HepG2 (cell line): ENCODE measurements around the gene LOXL3. TPM values are rescaled to one million over a fixed set of nuclear protein-coding genes. Genes with fewer than 3 reads are reported as not detected.

ENCODE experiments used
- ETV6 ChIP-seq: sonication (generic); formaldehyde crosslinking; conservative IDR thresholded peaks from 2 replicates; pipeline ENCODE4 v1.4.0; 2020; ENCODE audit warnings: missing genetic modification reagents
- GABPB1 ChIP-seq: IDR thresholded peaks from 2 replicates; pipeline ENCODE4 v1.6.1; 2016; ENCODE audit warnings: mild to moderate bottlenecking, missing genetic modification reagents, moderate library complexity, missing compliant biosample characterization
- IKZF4 ChIP-seq: sonication (generic); formaldehyde crosslinking; IDR thresholded peaks from 2 replicates; pipeline ENCODE4 v1.5.1; 2020; ENCODE audit warnings: borderline replicate concordance, mild to moderate bottlenecking, low read depth, missing genetic modification reagents; ENCODE audit errors: not compliant biosample characterization
- KAT7 ChIP-seq: IDR thresholded peaks from 2 replicates; pipeline ENCODE4 v1.6.1; 2018; ENCODE audit warnings: borderline replicate concordance, missing compliant biosample characterization
- KMT2B ChIP-seq: IDR thresholded peaks from 2 replicates; pipeline ENCODE4 v1.6.1; 2016; ENCODE audit warnings: missing genetic modification reagents, missing compliant biosample characterization
- MATR3 ChIP-seq: sonication (generic); formaldehyde crosslinking; IDR thresholded peaks from 2 replicates; pipeline ENCODE4 v1.4.0; 2020; ENCODE audit warnings: missing genetic modification reagents
- MBNL3 ChIP-seq: fragments of 250-450 bp; sonication (Bioruptor Pico); conservative IDR thresholded peaks from 2 replicates; pipeline ENCODE4 v1.8.0; 2022; ENCODE audit warnings: mild to moderate bottlenecking, inconsistent platforms
- MED13 ChIP-seq: sonication (generic); formaldehyde crosslinking; IDR thresholded peaks from 2 replicates; pipeline ENCODE4 v1.5.0; 2020; ENCODE audit warnings: missing genetic modification reagents
- PTBP1 ChIP-seq: fragments of 200-400 bp; formaldehyde crosslinking; IDR thresholded peaks from 2 replicates; pipeline ENCODE4 v1.6.1; 2018; ENCODE audit warnings: low read length, low read depth; ENCODE audit not compliant: poor library complexity, severe bottlenecking
- RFXAP ChIP-seq: sonication (generic); formaldehyde crosslinking; IDR thresholded peaks from 2 replicates; pipeline ENCODE4 v1.4.0; 2020; ENCODE audit warnings: missing genetic modification reagents, borderline replicate concordance
- ZEB1 ChIP-seq: IDR thresholded peaks from 2 replicates; pipeline ENCODE4 v1.6.1; 2012; ENCODE audit warnings: mild to moderate bottlenecking, low read depth, inconsistent platforms; ENCODE audit not compliant: insufficient replicate concordance
- ZNF12 ChIP-seq: sonication (generic); formaldehyde crosslinking; IDR thresholded peaks from 2 replicates; pipeline ENCODE4 v1.5.0; 2020; ENCODE audit warnings: missing genetic modification reagents
- ZNF234 ChIP-seq: sonication (generic); formaldehyde crosslinking; conservative IDR thresholded peaks from 2 replicates; pipeline ENCODE4 v1.5.1; 2020; ENCODE audit warnings: mild to moderate bottlenecking, missing genetic modification reagents
- ZNF556 ChIP-seq: sonication (generic); formaldehyde crosslinking; IDR thresholded peaks from 2 replicates; pipeline ENCODE4 v1.4.0; 2020; ENCODE audit warnings: mild to moderate bottlenecking, missing genetic modification reagents, borderline replicate concordance
- ZNF773 ChIP-seq: sonication (generic); formaldehyde crosslinking; IDR thresholded peaks from 2 replicates; pipeline ENCODE4 v1.4.0; 2020; ENCODE audit warnings: missing genetic modification reagents, borderline replicate concordance
- ZNF83 ChIP-seq: sonication (generic); formaldehyde crosslinking; IDR thresholded peaks from 2 replicates; pipeline ENCODE4 v1.4.0; 2020; ENCODE audit warnings: missing genetic modification reagents, mild to moderate bottlenecking, borderline replicate concordance
- ZSCAN21 ChIP-seq: sonication (generic); formaldehyde crosslinking; IDR thresholded peaks from 2 replicates; pipeline ENCODE4 v1.8.0; 2022; ENCODE audit warnings: mild to moderate bottlenecking, missing genetic modification reagents, moderate library complexity, borderline replicate concordance
- polyA plus RNA-seq, 8 experiments: library from polyadenylated mRNA; depleted of rRNA in 3 of 8; stranded (reverse) in 7 of 8; unstranded in 1 of 8; fragments of >200 nt; fragmentation: Illumina TruSeq in 4 of 8; extraction: Trizol in 4 of 8; gene quantifications; 2 replicates each; pipeline versions ENCODE4 v1.2.1 to v1.2.3, GENCODE V29; 2011 to 2016; ENCODE audit warnings: low read depth in 4 of 8, missing spikeins in 1 of 8, mixed read lengths in 1 of 8; ENCODE audit not compliant: insufficient read depth in 1 of 8
- total RNA-seq, 5 experiments: library from RNA; depleted of rRNA; stranded (reverse); fragments of >200 nt; fragmentation: Illumina TruSeq; extraction: Trizol; gene quantifications; 2 replicates each; pipeline ENCODE4 v1.2.3, GENCODE V29; 2016; ENCODE audit warnings: low read depth in 1 of 5
- TF ChIP-seq, protein P1 (sequence below): sonication (generic); formaldehyde crosslinking; IDR thresholded peaks from 2 replicates; pipeline ENCODE4 v1.5.1; 2020; ENCODE audit warnings: mild to moderate bottlenecking, missing genetic modification reagents, borderline replicate concordance
- TF ChIP-seq, protein P2 (sequence below): sonication (generic); formaldehyde crosslinking; IDR thresholded peaks from 2 replicates; pipeline ENCODE4 v1.8.0; 2022; ENCODE audit warnings: mild to moderate bottlenecking, missing genetic modification reagents
- TF ChIP-seq, protein P3 (sequence below): sonication (generic); formaldehyde crosslinking; IDR thresholded peaks from 2 replicates; pipeline ENCODE4 v1.4.0; 2020; ENCODE audit warnings: missing genetic modification reagents, borderline replicate concordance

Gene LOXL3
- total and polyA plus RNA-seq, 2 of the 13 experiments (the other 11 are each of a cell fraction or from before 2014, with no cell fraction given) = 0.55 to 6.5 TPM

GRCh38 chr2:74507145-74507925 is 46.4 kb downstream of the LOXL3 start, which contains the start of gene PCGF1 (continued):
- TF ChIP-seq ZEB1 (no peak), MBNL3 (CRISPR knock-in tag) (no peak; the same call in 1 of the 2 replicates), ETV6 (CRISPR knock-in tag) (0 out of 2 replicates have a peak, but pooled peaks have one; percentile 27), ZNF556 (peak; percentile 76; the same call in 1 of the 2 replicates), ZNF12 (CRISPR knock-in tag) (peak; percentile 3; the same call in 1 of the 2 replicates), ZNF773 (CRISPR knock-in tag) (no peak), KMT2B (peak; percentile 72), RFXAP (CRISPR knock-in tag) (peak; percentile 95), KAT7 (CRISPR knock-in tag) (peak; percentile 92; the same call in 1 of the 2 replicates), ZNF234 (CRISPR knock-in tag) (no peak), MED13 (CRISPR knock-in tag) (peak; percentile 68; the same call in 1 of the 2 replicates), PTBP1 (peak; percentile 67), GABPB1 (peak; percentile 96), MATR3 (no peak), ZSCAN21 (peak; percentile 76; the same call in 1 of the 2 replicates), IKZF4 (CRISPR knock-in tag) (peak; percentile 41), ZNF83 (CRISPR knock-in tag) (no peak)
- TF ChIP-seq, protein P1, sequence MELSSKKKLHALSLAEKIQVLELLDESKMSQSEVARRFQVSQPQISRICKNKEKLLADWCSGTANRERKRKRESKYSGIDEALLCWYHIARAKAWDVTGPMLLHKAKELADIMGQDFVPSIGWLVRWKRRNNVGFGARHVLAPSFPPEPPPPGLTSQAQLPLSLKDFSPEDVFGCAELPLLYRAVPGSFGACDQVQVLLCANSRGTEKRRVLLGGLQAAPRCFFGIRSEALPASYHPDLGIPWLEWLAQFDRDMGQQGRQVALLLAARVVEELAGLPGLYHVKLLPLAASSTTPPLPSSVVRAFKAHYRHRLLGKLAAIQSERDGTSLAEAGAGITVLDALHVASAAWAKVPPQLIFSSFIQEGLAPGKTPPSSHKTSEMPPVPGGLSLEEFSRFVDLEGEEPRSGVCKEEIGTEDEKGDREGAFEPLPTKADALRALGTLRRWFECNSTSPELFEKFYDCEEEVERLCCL (CRISPR knock-in tag) = peak; percentile 21; the same call in 1 of the 2 replicates
- TF ChIP-seq, protein P2, sequence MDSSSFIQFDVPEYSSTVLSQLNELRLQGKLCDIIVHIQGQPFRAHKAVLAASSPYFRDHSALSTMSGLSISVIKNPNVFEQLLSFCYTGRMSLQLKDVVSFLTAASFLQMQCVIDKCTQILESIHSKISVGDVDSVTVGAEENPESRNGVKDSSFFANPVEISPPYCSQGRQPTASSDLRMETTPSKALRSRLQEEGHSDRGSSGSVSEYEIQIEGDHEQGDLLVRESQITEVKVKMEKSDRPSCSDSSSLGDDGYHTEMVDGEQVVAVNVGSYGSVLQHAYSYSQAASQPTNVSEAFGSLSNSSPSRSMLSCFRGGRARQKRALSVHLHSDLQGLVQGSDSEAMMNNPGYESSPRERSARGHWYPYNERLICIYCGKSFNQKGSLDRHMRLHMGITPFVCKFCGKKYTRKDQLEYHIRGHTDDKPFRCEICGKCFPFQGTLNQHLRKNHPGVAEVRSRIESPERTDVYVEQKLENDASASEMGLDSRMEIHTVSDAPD = no peak
- TF ChIP-seq, protein P3, sequence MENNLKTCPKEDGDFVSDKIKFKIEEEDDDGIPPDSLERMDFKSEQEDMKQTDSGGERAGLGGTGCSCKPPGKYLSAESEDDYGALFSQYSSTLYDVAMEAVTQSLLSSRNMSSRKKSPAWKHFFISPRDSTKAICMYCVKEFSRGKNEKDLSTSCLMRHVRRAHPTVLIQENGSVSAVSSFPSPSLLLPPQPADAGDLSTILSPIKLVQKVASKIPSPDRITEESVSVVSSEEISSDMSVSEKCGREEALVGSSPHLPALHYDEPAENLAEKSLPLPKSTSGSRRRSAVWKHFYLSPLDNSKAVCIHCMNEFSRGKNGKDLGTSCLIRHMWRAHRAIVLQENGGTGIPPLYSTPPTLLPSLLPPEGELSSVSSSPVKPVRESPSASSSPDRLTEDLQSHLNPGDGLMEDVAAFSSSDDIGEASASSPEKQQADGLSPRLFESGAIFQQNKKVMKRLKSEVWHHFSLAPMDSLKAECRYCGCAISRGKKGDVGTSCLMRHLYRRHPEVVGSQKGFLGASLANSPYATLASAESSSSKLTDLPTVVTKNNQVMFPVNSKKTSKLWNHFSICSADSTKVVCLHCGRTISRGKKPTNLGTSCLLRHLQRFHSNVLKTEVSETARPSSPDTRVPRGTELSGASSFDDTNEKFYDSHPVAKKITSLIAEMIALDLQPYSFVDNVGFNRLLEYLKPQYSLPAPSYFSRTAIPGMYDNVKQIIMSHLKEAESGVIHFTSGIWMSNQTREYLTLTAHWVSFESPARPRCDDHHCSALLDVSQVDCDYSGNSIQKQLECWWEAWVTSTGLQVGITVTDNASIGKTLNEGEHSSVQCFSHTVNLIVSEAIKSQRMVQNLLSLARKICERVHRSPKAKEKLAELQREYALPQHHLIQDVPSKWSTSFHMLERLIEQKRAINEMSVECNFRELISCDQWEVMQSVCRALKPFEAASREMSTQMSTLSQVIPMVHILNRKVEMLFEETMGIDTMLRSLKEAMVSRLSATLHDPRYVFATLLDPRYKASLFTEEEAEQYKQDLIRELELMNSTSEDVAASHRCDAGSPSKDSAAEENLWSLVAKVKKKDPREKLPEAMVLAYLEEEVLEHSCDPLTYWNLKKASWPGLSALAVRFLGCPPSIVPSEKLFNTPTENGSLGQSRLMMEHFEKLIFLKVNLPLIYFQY (CRISPR knock-in tag) = no peak; the same call in 1 of the 2 replicates
